Stimulated activated naive B cell treated with anti-CD40 and anti-IgM and Interleukin-4, amounts not matched to agents 10 μg/mL and 1 μg/mL and 100 μg/mL, for 72 hours (primary cell): Measurements from ENCODE around the gene ATXN7.
A peak's percentile ranks its signal among the peaks of the same experiment; 100 is the strongest.

Experiments
- ATAC-seq, 2 donors: fragments of 150-1000 bp; cut with Tn5 transposase; replicated peaks; 2 replicates each; pipeline ENCODE4 v1.10.0; 2021; ENCODE audit warnings: moderate library complexity in 1 of 2
- DNase-seq: peaks from one replicate; pipeline ENCODE4 v3.0.0; 2021
- H3K27ac Mint-ChIP-seq: one replicate; pipeline ENCODE4 v1.8.0; 2022; ENCODE audit warnings: mild to moderate bottlenecking, mixed read lengths
- H3K27me3 Mint-ChIP-seq, 2 donors: one replicate each; pipeline ENCODE4 v1.8.0; 2022; ENCODE audit warnings: mixed read lengths in 2 of 2
- H3K36me3 Mint-ChIP-seq, 2 donors: one replicate each; pipeline ENCODE4 v1.8.0; 2022; ENCODE audit warnings: mixed read lengths in 2 of 2, mild to moderate bottlenecking in 1 of 2
- H3K4me1 Mint-ChIP-seq, 2 donors: one replicate each; pipeline ENCODE4 v1.8.0; 2022; ENCODE audit warnings: mixed read lengths in 2 of 2, mild to moderate bottlenecking in 1 of 2
- H3K4me3 Mint-ChIP-seq, 2 donors: one replicate each; pipeline ENCODE4 v1.8.0; 2022; ENCODE audit warnings: mild to moderate bottlenecking in 2 of 2, mixed read lengths in 2 of 2, moderate library complexity in 1 of 2
- H3K9me3 Mint-ChIP-seq, 2 donors: one replicate each; pipeline ENCODE4 v1.8.0; 2022; ENCODE audit warnings: mixed read lengths in 2 of 2, mild to moderate bottlenecking in 1 of 2

ATXN7 gene

DNA sequence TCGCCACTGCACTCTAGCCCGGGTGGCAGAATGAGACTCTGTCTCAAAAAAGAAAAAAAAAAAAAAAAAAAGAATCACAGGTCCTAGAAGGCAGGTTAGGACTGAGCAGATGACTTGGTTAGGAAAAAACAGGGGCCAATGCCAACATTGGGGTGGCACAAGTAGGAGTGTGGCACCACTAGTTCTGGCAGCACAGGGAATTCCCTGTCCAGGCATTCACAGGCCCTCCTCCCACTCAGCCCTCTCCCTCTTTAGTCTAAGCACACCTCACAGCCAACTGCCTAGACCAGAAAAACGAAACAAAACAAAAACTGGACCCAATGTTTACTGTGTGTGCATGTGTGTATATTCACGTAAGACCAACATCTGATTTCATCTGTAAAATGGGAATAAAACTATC, 10.6 kb upstream of the ATXN7 start:
- Mint-ChIP-seq H3K27ac (no peak overlapping the region), H3K27me3 (no peaks in the 10 kb centered on the region), H3K36me3 (peaks cover 11 to 13% of the 10 kb centered on the region in 2 donors), H3K4me1 (peaks cover 2 to 9% of the 10 kb centered on the region in 2 donors), H3K4me3 (no peak overlapping the region), H3K9me3 (no peaks in the 10 kb centered on the region)
- no peak for ATAC-seq
- no peak for DNase-seq

DNA sequence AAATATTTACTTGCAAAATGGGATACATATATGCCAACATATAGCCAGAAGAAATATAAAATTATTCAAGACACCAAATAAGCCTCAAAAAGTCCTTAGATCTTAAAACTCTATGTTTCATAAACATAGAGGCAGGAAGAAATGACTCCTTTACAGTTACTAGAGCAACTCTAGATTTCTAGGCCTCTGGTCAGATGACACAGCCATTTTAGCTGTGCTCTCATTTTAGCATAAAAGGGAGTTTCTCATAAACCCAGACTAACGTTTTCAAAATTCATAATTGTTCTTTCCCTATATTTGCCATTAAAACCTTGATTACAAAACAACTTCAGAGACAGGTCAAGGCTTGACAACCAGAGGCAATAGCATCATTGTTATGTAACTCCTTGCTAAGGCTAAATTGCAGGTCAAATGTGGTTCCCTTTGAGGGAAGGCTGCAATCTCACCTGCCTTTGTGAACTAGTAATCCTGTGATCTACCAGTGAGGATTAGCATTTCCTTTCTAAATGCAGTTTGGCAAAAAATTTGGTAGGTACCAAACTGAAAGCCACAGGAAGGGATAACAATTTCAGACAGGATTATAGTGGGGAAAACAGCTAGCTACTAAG, 8.2 kb upstream of the ATXN7 start:
- ATAC-seq (no peak), DNase-seq (no peak)
- Mint-ChIP-seq H3K27ac (no peak overlapping the region), H3K4me3 (no peak overlapping the region), H3K27me3 (no peaks in the 10 kb centered on the region), H3K9me3 (no peaks in the 10 kb centered on the region), H3K36me3 (peaks cover 11 to 18% of the 10 kb centered on the region in 2 donors), H3K4me1 (peaks cover 8 to 21% of the 10 kb centered on the region in 2 donors)

DNA sequence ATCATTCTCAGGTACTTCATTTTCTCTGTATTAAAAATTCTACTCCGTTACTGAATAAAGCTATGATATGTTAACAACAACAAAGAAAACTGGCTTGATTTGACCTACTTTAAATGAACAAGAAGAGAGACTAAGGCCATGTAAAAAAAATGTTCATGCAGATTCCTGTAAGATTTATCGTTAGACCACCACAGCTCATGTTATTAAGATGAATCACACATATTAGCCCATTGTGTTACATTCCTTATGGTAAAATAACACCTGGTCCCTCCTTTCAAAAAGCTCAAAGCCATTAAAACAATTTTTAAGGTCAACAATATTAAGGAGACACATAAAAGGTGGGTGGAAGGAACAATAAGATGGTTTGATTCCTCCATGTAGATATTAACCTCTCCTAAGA, 6.4 kb upstream of the ATXN7 start:
- peaks cover 18 to 34% of the 10 kb centered on the region in 2 donors for H3K4me1 Mint-ChIP-seq

DNA sequence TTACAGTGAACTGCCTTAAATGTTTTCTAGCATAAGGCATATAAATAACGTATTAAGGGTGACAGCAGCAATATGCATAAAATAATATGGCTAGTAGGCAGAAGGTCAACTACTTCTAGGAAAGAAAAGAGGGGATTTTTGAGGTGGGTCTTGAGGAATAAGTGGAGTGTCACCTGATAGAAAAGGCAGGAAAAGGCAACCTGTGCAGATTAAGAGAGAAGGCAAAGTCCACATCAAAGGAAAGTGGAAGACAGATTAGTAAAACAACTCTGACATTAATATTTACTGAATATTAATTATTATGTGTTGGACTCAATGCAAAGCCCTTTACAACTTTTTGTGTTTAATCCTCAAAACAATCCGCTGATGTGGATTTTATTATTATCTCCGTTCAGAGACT, 2.9 kb upstream of the ATXN7 start:
- H3K4me1 Mint-ChIP-seq: peaks cover 30 to 49% of the 10 kb centered on the region in 2 donors
- no peaks in the 10 kb centered on the region for H3K9me3 Mint-ChIP-seq
- H3K4me3 Mint-ChIP-seq: no peak overlapping the region
- H3K27me3 Mint-ChIP-seq: no peaks in the 10 kb centered on the region
- peaks cover 2 to 21% of the 10 kb centered on the region in 2 donors for H3K36me3 Mint-ChIP-seq
- ATAC-seq (no peak), DNase-seq (no peak)
- no peak overlapping the region for H3K27ac Mint-ChIP-seq

More for the DNA sequence above, 6.4 kb upstream of the ATXN7 start:
- no peaks in the 10 kb centered on the region for H3K9me3 Mint-ChIP-seq
- ATAC-seq (no peak), DNase-seq (no peak)
- no peaks in the 10 kb centered on the region for H3K27me3 Mint-ChIP-seq
- no peak overlapping the region for H3K4me3 Mint-ChIP-seq
- H3K36me3 Mint-ChIP-seq: peaks cover 7 to 10% of the 10 kb centered on the region in 2 donors
- no peak overlapping the region for H3K27ac Mint-ChIP-seq

DNA sequence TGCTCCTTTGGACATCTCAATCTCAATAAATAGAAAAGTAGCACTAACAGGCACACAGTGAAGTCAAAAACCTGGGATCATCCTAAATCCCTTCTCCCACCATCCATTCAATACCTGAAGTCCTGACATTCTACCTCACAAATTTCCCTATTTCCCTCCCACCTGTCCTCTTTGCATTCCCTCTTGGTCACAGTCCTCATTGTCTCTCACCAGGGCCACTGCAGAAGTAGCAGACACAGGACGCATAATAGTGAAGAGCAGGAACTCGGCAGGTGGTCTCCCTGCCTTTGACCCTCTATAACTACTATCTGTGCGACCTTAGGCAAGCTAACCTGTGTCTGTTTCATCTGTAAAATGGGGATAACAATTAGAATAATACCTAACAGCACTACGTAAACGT, 2.4 kb upstream of the ATXN7 start:
- no peaks in the 10 kb centered on the region for H3K27me3 Mint-ChIP-seq
- H3K4me1 Mint-ChIP-seq: peaks cover 30 to 50% of the 10 kb centered on the region in 2 donors
- no peak overlapping the region for H3K4me3 Mint-ChIP-seq
- no peaks in the 10 kb centered on the region for H3K9me3 Mint-ChIP-seq
- ATAC-seq: no peak
- H3K27ac Mint-ChIP-seq: no peak overlapping the region
- H3K36me3 Mint-ChIP-seq: peaks cover 2 to 21% of the 10 kb centered on the region in 2 donors
- DNase-seq: no peak

DNA sequence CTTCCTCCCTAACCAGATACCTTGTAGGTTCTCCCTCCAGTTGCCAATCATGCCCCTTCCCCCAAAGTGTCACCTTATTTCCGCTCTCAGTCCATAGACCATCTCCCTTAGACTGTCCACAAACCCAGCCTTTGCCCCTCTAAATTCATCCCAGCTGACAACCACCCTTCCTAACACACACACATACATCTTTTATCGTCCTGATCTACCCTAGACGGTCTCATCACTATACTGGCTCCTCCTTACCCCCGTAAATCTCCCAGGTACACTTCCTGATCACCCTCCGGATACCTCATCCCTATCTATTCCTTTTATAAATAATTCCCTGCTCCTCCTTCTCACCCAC, 890 bp upstream of the ATXN7 start:
- H3K36me3 Mint-ChIP-seq: peaks cover 4 to 28% of the 10 kb centered on the region in 2 donors
- no peaks in the 10 kb centered on the region for H3K27me3 Mint-ChIP-seq
- peak overlapping the region; percentile 99 for H3K4me3 Mint-ChIP-seq
- H3K9me3 Mint-ChIP-seq: no peaks in the 10 kb centered on the region
- peaks cover 32 to 54% of the 10 kb centered on the region in 2 donors for H3K4me1 Mint-ChIP-seq
- no peak for DNase-seq
- ATAC-seq: no peak
- peak overlapping the region; percentile 100 for H3K27ac Mint-ChIP-seq

DNA sequence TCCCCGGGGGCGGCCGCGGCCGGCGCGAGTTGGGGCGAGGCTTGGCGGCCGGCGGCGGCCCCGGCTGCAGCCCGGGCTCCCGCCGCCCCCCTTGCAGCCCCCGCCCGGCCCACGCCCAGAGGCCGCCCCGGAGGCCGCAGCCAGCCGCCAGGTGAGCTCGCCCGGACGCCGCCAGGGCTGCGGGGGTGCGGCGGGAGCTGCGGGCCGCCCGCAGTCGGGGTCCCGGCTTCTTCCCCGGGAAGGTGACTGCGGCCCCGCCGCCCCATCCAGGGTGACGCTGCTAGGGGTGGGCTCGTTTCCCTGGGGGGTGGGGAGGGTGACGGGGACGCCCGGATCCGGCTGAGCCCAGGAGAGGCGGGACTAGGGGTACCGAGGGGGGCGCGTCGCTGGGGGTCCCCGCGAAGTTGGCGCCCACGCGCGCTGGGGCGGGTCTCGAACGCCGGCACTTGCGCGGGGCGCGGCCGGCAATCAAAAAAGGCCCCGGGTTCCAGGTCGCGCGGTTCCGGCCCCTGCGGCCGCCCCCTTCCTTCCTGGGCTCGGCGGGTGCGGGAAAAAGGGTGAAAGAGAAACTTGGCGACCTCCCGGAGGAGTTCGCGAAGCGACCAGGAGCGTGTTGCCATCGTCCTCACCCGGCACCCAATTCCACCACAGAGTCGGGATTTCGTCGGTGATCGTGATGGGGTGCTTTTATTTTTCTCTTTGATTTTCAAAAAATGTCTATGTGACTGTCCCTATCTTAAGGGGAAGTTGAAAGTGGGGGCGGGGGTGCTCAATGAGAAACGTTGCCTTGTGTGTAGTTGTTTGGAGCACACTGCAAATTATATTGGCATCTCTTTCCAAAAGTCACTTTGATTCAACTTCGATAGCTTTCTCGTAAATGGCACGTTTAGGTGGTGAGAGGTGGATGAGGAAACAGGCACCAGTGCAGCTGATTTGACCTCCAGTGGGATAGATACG, 619 bp downstream of the ATXN7 start:
- H3K4me1 Mint-ChIP-seq: peaks cover 31 to 56% of the 10 kb centered on the region in 2 donors
- ATAC-seq (peak; percentile 59 to 70), DNase-seq (peak; percentile 38)
- H3K27me3 Mint-ChIP-seq: no peaks in the 10 kb centered on the region
- no peaks in the 10 kb centered on the region for H3K9me3 Mint-ChIP-seq
- H3K4me3 Mint-ChIP-seq: peak overlapping the region; percentile 90 to 94
- H3K36me3 Mint-ChIP-seq: peaks cover 4 to 24% of the 10 kb centered on the region in 2 donors
- peak overlapping the region; percentile 95 for H3K27ac Mint-ChIP-seq

DNA sequence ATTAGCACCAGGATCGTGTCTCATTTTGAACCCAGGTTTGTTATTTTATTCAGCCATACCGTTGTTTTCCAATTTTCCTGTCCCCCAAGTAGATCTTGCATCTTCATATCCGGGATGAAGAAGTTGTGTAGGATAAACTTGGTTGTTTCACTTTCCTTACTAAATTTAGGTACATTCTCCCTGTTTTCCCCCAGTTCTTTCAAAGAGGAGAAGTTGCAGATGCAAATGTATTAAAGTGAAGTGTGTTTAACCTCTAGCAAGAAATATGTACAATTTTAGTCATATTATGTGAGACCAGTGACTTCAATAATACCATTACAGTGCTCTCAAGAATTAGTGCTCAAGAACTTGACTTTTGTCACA, 1.3 kb downstream of the ATXN7 start:
- no peak for ATAC-seq
- Mint-ChIP-seq H3K27me3 (no peaks in the 10 kb centered on the region), H3K36me3 (peaks cover 4 to 23% of the 10 kb centered on the region in 2 donors), H3K27ac (peak overlapping the region; percentile 95), H3K4me1 (peaks cover 30 to 56% of the 10 kb centered on the region in 2 donors), H3K9me3 (no peaks in the 10 kb centered on the region), H3K4me3 (peak overlapping the region; percentile 90 to 94)
- no peak for DNase-seq

DNA sequence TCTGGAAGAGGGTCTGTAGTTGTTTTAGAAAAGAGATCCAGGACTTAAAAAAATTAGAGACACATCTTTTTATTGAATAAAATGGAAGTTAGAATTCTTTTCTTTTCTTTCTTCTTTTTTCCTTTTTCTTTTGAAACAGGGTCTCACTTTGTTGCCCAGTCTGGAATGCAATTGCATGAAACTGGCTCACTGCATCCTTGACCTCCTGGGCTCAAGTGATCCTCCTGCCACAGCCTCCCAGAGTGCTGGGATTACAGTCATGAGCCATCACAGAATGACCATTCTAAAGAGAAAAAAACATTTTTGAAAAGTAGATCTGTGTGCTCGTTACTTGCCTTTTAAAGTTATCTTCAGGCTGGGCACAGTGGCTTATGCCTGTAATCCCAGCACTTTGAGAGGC, 3.6 kb downstream of the ATXN7 start:
- peaks cover 6 to 26% of the 10 kb centered on the region in 2 donors for H3K36me3 Mint-ChIP-seq
- no peaks in the 10 kb centered on the region for H3K9me3 Mint-ChIP-seq
- peaks cover 27 to 43% of the 10 kb centered on the region in 2 donors for H3K4me1 Mint-ChIP-seq
- no peak for ATAC-seq
- H3K27ac Mint-ChIP-seq: no peak overlapping the region
- no peaks in the 10 kb centered on the region for H3K27me3 Mint-ChIP-seq
- no peak for DNase-seq
- H3K4me3 Mint-ChIP-seq: no peak overlapping the region

DNA sequence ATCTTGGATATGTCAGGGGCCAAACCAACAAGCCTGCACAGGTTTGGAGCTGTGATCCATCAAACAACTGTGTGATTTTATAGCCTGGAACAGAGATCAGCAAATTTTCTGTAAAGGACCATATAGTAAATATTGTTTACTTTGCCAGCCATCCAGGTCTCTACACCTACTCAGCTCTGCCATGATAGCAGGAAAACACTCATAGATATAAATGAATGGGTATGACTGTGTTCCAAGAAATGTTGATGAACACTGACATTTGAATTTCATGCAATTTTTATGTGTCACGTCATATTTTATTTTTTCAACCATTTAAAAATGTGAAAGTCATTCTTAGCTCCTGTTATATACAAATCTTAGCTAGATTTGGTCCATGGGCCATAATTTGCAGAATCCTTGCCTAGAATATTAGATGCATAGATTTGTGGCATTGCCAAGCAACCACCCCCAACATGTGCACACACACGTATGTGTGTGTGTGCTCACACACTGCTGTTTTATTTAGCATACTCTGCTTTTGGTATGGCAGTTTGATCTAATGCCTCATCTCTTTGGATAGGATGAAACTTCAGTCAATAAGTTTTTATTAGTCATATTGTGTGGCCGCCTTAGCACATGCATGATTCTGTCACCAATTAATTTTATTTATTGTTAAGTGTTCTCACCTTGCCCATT, 6.4 kb downstream of the ATXN7 start:
- Mint-ChIP-seq H3K36me3 (peaks cover 13% of the 10 kb centered on the region in 2 donors), H3K4me3 (no peak overlapping the region), H3K9me3 (no peaks in the 10 kb centered on the region), H3K27me3 (no peaks in the 10 kb centered on the region), H3K4me1 (peaks cover 24 to 44% of the 10 kb centered on the region in 2 donors), H3K27ac (no peak overlapping the region)
- ATAC-seq: no peak
- DNase-seq: no peak

DNA sequence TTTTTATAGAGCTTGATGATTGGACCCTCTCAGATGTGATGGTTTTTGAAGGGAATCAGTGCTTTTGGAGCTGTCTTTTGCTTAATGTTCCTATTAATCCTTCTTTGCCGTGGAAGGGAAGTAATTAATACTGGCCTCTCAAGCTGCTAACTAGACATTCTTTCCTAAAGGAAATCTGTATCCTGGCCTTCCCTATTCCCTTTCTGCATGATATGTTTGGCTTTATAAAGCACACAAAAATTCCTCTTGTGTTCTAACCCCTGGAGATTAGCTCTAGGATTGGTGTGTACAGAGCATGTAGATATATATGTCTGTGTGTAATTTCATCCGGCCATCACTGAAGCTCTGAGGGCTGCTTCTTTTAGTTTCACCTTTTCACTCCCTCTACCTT, 6.9 kb downstream of the ATXN7 start:
- peaks cover 24 to 45% of the 10 kb centered on the region in 2 donors for H3K4me1 Mint-ChIP-seq
- no peak overlapping the region for H3K27ac Mint-ChIP-seq
- H3K36me3 Mint-ChIP-seq: peaks cover 10 to 13% of the 10 kb centered on the region in 2 donors
- H3K9me3 Mint-ChIP-seq: no peaks in the 10 kb centered on the region
- no peak for DNase-seq
- H3K4me3 Mint-ChIP-seq: no peak overlapping the region
- no peaks in the 10 kb centered on the region for H3K27me3 Mint-ChIP-seq
- ATAC-seq: no peak

DNA sequence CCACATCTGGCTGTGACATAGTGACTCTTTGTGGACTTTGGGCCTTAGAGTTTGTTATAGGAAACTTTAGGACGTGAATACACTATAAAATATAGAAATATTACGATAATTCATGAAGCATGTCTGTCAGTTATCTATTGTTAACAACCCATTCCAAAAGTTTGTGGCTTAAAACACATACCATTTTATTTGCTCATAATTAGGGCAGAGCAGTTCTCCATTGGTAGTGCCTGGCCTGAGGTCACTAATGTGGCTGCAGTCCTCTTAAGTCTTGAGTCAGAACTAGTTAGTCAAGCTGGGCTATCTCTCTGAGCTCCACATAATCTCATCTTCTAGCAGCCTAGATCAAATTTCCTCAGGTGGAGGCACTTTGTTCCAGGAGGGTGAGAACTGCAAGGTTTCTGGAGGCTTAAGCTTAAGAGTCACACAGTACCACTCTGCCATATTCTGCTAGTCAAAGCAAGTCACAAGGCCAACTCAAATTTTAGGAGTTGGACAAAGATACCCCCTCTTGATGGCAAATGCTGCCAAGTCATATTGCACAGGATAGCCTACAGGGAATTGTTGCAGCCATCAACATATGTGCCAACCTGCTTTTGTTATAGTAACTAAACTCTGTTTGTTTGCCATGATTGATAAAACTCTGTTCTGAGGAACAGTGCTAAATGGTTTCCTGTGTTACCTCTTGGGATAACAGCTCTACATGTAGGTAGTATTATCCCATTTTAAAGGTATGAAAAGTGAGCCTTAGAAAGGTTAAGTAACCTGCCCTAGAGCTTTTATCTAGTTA, 8.7 kb downstream of the ATXN7 start:
- Mint-ChIP-seq H3K27me3 (no peaks in the 10 kb centered on the region), H3K4me1 (peaks cover 26 to 53% of the 10 kb centered on the region in 2 donors), H3K27ac (no peak overlapping the region), H3K36me3 (peaks cover 5 to 11% of the 10 kb centered on the region in 2 donors), H3K9me3 (no peaks in the 10 kb centered on the region), H3K4me3 (no peak overlapping the region)
- ATAC-seq: no peak
- no peak for DNase-seq

DNA sequence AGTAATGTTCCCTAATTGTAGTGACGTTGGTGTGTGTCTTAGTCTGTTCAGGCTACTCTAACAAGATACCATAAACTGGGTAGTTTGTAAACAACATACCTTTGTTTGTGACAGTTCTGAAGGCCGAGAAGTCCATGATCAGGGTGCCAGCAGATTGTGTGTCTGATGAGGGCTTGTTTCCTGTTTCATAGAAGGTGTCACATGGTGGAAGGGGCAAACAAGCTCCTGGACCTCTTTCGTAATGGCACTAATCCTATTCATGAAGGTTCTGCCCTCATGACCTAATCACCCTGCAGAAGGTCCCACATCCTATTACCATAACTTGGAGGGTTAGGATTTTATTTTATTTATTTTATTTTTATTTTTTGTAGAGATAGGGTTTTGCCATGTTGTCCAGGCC, 11.1 kb downstream of the ATXN7 start:
- no peak for DNase-seq
- Mint-ChIP-seq H3K27ac (no peak overlapping the region), H3K4me1 (peaks cover 36 to 64% of the 10 kb centered on the region in 2 donors)

DNA sequence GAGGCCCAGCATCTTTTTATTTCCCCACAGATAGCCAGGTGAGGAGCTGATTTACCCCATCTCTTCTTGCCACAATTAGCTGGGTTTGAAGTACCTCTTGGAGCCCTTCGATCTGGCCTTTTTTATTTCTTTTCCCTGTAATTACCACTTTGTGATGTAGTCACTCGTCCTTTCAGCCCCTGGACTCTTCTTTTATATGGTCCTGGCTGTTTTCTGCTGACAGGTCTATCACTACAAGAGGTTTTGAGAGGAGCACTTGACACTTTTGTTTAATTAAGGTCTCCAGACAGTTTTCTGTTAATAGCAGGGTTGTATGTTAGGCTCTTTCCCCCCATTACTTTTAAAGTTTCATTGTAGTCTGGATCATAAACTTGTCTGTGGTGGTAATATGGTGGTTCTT, 11.8 kb downstream of the ATXN7 start:
- ATAC-seq: no peak
- no peaks in the 10 kb centered on the region for H3K9me3 Mint-ChIP-seq
- peaks cover 39 to 69% of the 10 kb centered on the region in 2 donors for H3K4me1 Mint-ChIP-seq
- peaks cover 11 to 13% of the 10 kb centered on the region in 2 donors for H3K36me3 Mint-ChIP-seq
- no peaks in the 10 kb centered on the region for H3K27me3 Mint-ChIP-seq
- no peak overlapping the region for H3K27ac Mint-ChIP-seq
- DNase-seq: no peak
- H3K4me3 Mint-ChIP-seq: no peak overlapping the region

More for the DNA sequence above, 11.1 kb downstream of the ATXN7 start:
- ATAC-seq: no peak
- Mint-ChIP-seq H3K27me3 (no peaks in the 10 kb centered on the region), H3K4me3 (no peak overlapping the region), H3K36me3 (peaks cover 11 to 13% of the 10 kb centered on the region in 2 donors), H3K9me3 (no peaks in the 10 kb centered on the region)
